ENCODE results near the gene KIAA0232. TPM values are rescaled to one million over a fixed set of nuclear protein-coding genes. Genes with fewer than 3 reads are reported as not detected.

Gene KIAA0232
- total and polyA plus RNA-seq, 9 of the 15 experiments (the other 6 are each of a cell fraction or from before 2014, with no cell fraction given) = 3.5 to 17.4 (median 13.0) TPM

GRCh38 chr4:6783111-6783981 is 819 bp downstream of the KIAA0232 start (continued):
- TF ChIP-seq ATF3 (IDR thresholded peaks at IDR 0.05) (no peak), ATF3 (CRISPR knock-in tag; conservative IDR thresholded peaks at IDR 0.05) (no peak), EGR1 (conservative IDR thresholded peaks at IDR 0.05) (peak; percentile 63), PTBP1 (IDR thresholded peaks at IDR 0.05; ENCODE audit: low read depth, low read length) (no peak), ARNT (IDR thresholded peaks at IDR 0.05) (no peak), MIER1 (IDR thresholded peaks at IDR 0.05; ENCODE audit: low read depth) (no peak), NFIX (CRISPR knock-in tag; IDR thresholded peaks at IDR 0.05; ENCODE audit: low read depth) (no peak), ZNF41 (CRISPR knock-in tag; conservative IDR thresholded peaks at IDR 0.05) (no peak), RUNX1 (IDR thresholded peaks at IDR 0.05; ENCODE audit: low read depth) (no peak), CCAR2 (IDR thresholded peaks at IDR 0.05; ENCODE audit: low read depth, low read length) (no peak), CBFA2T2 (conservative IDR thresholded peaks at IDR 0.05) (no peak), HCFC1 (IDR thresholded peaks at IDR 0.05; ENCODE audit: low read depth, low read length) (no peak), NFATC3 (IDR thresholded peaks at IDR 0.05) (no peak), TCF3 (CRISPR knock-in tag; IDR thresholded peaks at IDR 0.05) (no peak), FOXA3 (CRISPR knock-in tag; conservative IDR thresholded peaks at IDR 0.05 in 1 of 2, IDR thresholded peaks at IDR 0.05 in 1 of 2) (no peak), ZNF134 (CRISPR knock-in tag; conservative IDR thresholded peaks at IDR 0.05) (no peak), JUN (IDR thresholded peaks at IDR 0.05; ENCODE audit: borderline replicate concordance, low read depth, low read length) (no peak), JUN (CRISPR knock-in tag; IDR thresholded peaks at IDR 0.05; ENCODE audit: borderline replicate concordance) (no peak)
- TF ChIP-seq, protein P1, sequence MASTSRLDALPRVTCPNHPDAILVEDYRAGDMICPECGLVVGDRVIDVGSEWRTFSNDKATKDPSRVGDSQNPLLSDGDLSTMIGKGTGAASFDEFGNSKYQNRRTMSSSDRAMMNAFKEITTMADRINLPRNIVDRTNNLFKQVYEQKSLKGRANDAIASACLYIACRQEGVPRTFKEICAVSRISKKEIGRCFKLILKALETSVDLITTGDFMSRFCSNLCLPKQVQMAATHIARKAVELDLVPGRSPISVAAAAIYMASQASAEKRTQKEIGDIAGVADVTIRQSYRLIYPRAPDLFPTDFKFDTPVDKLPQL (IDR thresholded peaks at IDR 0.05; ENCODE audit: extremely low read depth, insufficient read length) = no peak
- TF ChIP-seq, protein P2, sequence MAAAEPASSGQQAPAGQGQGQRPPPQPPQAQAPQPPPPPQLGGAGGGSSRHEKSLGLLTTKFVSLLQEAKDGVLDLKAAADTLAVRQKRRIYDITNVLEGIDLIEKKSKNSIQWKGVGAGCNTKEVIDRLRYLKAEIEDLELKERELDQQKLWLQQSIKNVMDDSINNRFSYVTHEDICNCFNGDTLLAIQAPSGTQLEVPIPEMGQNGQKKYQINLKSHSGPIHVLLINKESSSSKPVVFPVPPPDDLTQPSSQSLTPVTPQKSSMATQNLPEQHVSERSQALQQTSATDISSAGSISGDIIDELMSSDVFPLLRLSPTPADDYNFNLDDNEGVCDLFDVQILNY (CRISPR knock-in tag; IDR thresholded peaks at IDR 0.05) = no peak
- TF ChIP-seq, protein P3, sequence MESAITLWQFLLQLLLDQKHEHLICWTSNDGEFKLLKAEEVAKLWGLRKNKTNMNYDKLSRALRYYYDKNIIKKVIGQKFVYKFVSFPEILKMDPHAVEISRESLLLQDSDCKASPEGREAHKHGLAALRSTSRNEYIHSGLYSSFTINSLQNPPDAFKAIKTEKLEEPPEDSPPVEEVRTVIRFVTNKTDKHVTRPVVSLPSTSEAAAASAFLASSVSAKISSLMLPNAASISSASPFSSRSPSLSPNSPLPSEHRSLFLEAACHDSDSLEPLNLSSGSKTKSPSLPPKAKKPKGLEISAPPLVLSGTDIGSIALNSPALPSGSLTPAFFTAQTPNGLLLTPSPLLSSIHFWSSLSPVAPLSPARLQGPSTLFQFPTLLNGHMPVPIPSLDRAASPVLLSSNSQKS (CRISPR knock-in tag; IDR thresholded peaks at IDR 0.05) = no peak

All from K562 (cell line).